H1 (cell line): ENCODE results near the gene MEDAG.

Experiments
- RFX5 ChIP-seq: IDR thresholded peaks from 2 replicates; pipeline ENCODE4 v1.6.1; 2011; ENCODE audit warnings: low read depth, low read length, improper control_type of control experiment, borderline replicate concordance
- TF ChIP-seq, protein P1 (sequence below), 3 experiments: IDR thresholded peaks; 1 replicate in 2 of 3; 2 replicates in 1 of 3; pipeline versions ENCODE4 v1.5.1 to v1.6.1; 2011; ENCODE audit warnings: low read length in 3 of 3, mild to moderate bottlenecking in 3 of 3, inconsistent platforms in 2 of 3, low read depth in 1 of 3, moderate library complexity in 1 of 3; ENCODE audit not compliant: insufficient read depth in 1 of 3; ENCODE audit errors: control extremely low read depth in 1 of 3

DNA sequence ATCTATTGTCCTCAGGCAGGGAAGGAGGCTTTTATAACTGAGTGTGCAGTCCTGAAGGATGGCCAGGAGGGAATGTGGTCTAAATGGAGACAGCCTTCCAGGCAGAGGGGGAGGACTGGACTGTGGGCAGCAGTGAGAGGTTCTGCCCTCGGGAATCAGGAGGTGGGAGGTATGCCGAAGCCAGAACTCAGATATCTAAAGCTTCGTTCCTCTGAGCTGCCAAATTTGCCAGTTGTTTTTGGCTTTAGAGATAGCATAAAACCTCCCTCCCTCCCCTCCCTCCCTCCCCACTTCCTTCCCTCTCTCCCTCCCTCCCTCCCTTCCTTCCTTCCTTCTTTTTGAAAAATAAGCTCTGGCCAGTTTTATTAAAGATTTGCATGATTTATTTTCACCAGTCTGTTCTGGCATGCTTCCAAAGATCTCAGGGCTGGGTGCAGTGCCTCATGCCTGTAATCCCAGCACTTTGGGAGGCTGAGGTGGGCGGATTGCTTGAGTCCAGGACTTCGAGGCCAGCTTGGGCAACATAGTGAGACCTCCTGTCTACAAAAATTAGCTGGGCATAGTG lies 2.4 kb downstream of the MEDAG start:
- TF ChIP-seq, protein P1, sequence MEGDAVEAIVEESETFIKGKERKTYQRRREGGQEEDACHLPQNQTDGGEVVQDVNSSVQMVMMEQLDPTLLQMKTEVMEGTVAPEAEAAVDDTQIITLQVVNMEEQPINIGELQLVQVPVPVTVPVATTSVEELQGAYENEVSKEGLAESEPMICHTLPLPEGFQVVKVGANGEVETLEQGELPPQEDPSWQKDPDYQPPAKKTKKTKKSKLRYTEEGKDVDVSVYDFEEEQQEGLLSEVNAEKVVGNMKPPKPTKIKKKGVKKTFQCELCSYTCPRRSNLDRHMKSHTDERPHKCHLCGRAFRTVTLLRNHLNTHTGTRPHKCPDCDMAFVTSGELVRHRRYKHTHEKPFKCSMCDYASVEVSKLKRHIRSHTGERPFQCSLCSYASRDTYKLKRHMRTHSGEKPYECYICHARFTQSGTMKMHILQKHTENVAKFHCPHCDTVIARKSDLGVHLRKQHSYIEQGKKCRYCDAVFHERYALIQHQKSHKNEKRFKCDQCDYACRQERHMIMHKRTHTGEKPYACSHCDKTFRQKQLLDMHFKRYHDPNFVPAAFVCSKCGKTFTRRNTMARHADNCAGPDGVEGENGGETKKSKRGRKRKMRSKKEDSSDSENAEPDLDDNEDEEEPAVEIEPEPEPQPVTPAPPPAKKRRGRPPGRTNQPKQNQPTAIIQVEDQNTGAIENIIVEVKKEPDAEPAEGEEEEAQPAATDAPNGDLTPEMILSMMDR (IDR thresholded peaks at IDR 0.05; ENCODE audit: control extremely low read depth in 1 of 3, insufficient read depth in 1 of 3, low read depth in 1 of 3, low read length in 3 of 3) = no peak
- no peak for TF ChIP-seq RFX5
